ENCODE measurements around the gene BCAS3.
"Not testable (repeated sequence)": the region's sequence is repeated elsewhere in the genome, so short reads cannot be mapped to it uniquely, and the experiment has no call there.

BCAS3 gene

GRCh38 chr17:61223725-61224124 is 546.1 kb downstream of the BCAS3 start:
- no peak for DNase-seq (ENCODE audit: low read depth, low spot score)

GRCh38 chr17:61225178-61225882 is 547.7 kb downstream of the BCAS3 start:
- no peak for DNase-seq (ENCODE audit: low read depth, low spot score)

GRCh38 chr17:61227866-61228265 is 550.2 kb downstream of the BCAS3 start:
- DNase-seq (ENCODE audit: low read depth, low spot score), result no peak

- no peak for DNase-seq (ENCODE audit: low read depth, low spot score)
Measured at GRCh38 chr17:61230461-61230860, 552.8 kb downstream of the BCAS3 start.

GRCh38 chr17:61230972-61231820 is 553.5 kb downstream of the BCAS3 start:
- no peak for DNase-seq (ENCODE audit: low read depth, low spot score)

- DNase-seq (ENCODE audit: low read depth, low spot score), result no peak
Measured at GRCh38 chr17:61232871-61233270, 555.2 kb downstream of the BCAS3 start.

GRCh38 chr17:61233991-61234750 is 556.5 kb downstream of the BCAS3 start:
- DNase-seq (ENCODE audit: low read depth, low spot score), result no peak

- no peak for DNase-seq (ENCODE audit: low read depth, low spot score)
Measured at GRCh38 chr17:61235001-61235826, 557.6 kb downstream of the BCAS3 start.

GRCh38 chr17:61235827-61236197 is 558.2 kb downstream of the BCAS3 start:
- DNase-seq (ENCODE audit: low read depth, low spot score), result no peak

- no peak for DNase-seq (ENCODE audit: low read depth, low spot score)
Measured at GRCh38 chr17:61237275-61237674, 559.6 kb downstream of the BCAS3 start.

GRCh38 chr17:61238455-61238933 is 560.8 kb downstream of the BCAS3 start:
- DNase-seq (ENCODE audit: low read depth, low spot score), result no peak

- no peak for DNase-seq (ENCODE audit: low read depth, low spot score)
Measured at GRCh38 chr17:61239327-61239726, 561.7 kb downstream of the BCAS3 start.

GRCh38 chr17:61239953-61240352 is 562.3 kb downstream of the BCAS3 start:
- DNase-seq (ENCODE audit: low read depth, low spot score), result no peak

GRCh38 chr17:61240851-61241468 is 563.3 kb downstream of the BCAS3 start:
- no peak for DNase-seq (ENCODE audit: low read depth, low spot score)

- not testable (repeated sequence) for DNase-seq (ENCODE audit: low read depth, low spot score)
Measured at GRCh38 chr17:61244988-61245387, 567.3 kb downstream of the BCAS3 start.

GRCh38 chr17:61245706-61246135 is 568.1 kb downstream of the BCAS3 start:
- no peak for DNase-seq (ENCODE audit: low read depth, low spot score)

- no peak for DNase-seq (ENCODE audit: low read depth, low spot score)
Measured at GRCh38 chr17:61247439-61247838, 569.8 kb downstream of the BCAS3 start.

GRCh38 chr17:61248399-61248798 is 570.7 kb downstream of the BCAS3 start:
- no peak for DNase-seq (ENCODE audit: low read depth, low spot score)

GRCh38 chr17:61249649-61250299 is 572.1 kb downstream of the BCAS3 start:
- no peak for DNase-seq (ENCODE audit: low read depth, low spot score)

GRCh38 chr17:61250335-61250890 is 572.8 kb downstream of the BCAS3 start:
- DNase-seq (ENCODE audit: low read depth, low spot score), result no peak

Measured in activated naive CD8-positive, alpha-beta T cell treated with anti-CD3 and anti-CD28 coated beads, Interleukin-2, amount 50 U/mL, for 16 hours (primary cell).